K562 (cell line): Measurements from ENCODE around the gene ZC3H12C. TPM values are rescaled to one million over a fixed set of nuclear protein-coding genes. Genes with fewer than 3 reads are reported as not detected.

Experiments used
- CBX8 ChIP-seq: fragments of 200-600 bp; sonication (generic); IDR thresholded peaks from 2 replicates; pipeline ENCODE4 v1.6.1; 2012; ENCODE audit warnings: borderline replicate concordance, mixed run types, low read depth, mild to moderate bottlenecking, moderate library complexity, mixed read lengths, low read length, control low read depth, inconsistent platforms; ENCODE audit not compliant: poor library complexity, severe bottlenecking; ENCODE audit errors: extremely low read depth
- CREB1 ChIP-seq, 2 experiments: sonication (generic) in 1 of 2; formaldehyde crosslinking in 1 of 2; IDR thresholded peaks; 2 replicates each; pipeline versions ENCODE4 v1.6.1 to v1.8.0; 2012 to 2022; ENCODE audit warnings: inconsistent platforms in 1 of 2, mild to moderate bottlenecking in 1 of 2, missing genetic modification reagents in 1 of 2, moderate library complexity in 1 of 2
- HNRNPUL1 ChIP-seq: fragments of 200-400 bp; formaldehyde crosslinking; IDR thresholded peaks from 2 replicates; pipeline ENCODE4 v1.6.1; 2017; ENCODE audit warnings: low read length
- KLF10 ChIP-seq: fragments of 250-450 bp; sonication (Bioruptor Pico); IDR thresholded peaks from 2 replicates; pipeline ENCODE4 v1.6.1; 2021; ENCODE audit warnings: matching md5 sums
- NCOA2 ChIP-seq, 2 experiments: fragments of 450-650 bp; IDR thresholded peaks; 2 replicates each; pipeline ENCODE4 v1.6.1; 2018; ENCODE audit warnings: mild to moderate bottlenecking in 2 of 2, moderate library complexity in 1 of 2; ENCODE audit not compliant: partially characterized antibody in 2 of 2
- NEUROD1 ChIP-seq: fragments of 150-350 bp; IDR thresholded peaks from 2 replicates; pipeline ENCODE4 v1.6.1; 2014; ENCODE audit warnings: borderline replicate concordance, low read length, low read depth; ENCODE audit not compliant: partially characterized antibody
- PHB2 ChIP-seq: fragments of 450-650 bp; IDR thresholded peaks from 2 replicates; pipeline ENCODE4 v1.6.1; 2017; ENCODE audit warnings: low read depth
- SNRNP70 ChIP-seq: fragments of 200-400 bp; formaldehyde crosslinking; optimal IDR thresholded peaks from 2 replicates; pipeline ENCODE3; 2017; ENCODE audit warnings: low read depth, low read length
- SREBF1 ChIP-seq: fragments of 150-350 bp; IDR thresholded peaks from 2 replicates; pipeline ENCODE4 v1.6.1; 2014; ENCODE audit warnings: antibody characterized with exemption, low read depth, low read length, borderline replicate concordance
- TRIM24 ChIP-seq, 2 experiments: fragments of 450-650 bp; IDR thresholded peaks; 2 replicates each; pipeline ENCODE4 v1.6.1; 2016
- ZNF184 ChIP-seq: sonication (generic); formaldehyde crosslinking; IDR thresholded peaks from 2 replicates; pipeline ENCODE4 v1.5.0; 2020; ENCODE audit warnings: missing genetic modification reagents
- ZNF695 ChIP-seq: fragments of 450-650 bp; formaldehyde crosslinking; IDR thresholded peaks from 2 replicates; pipeline ENCODE4 v1.4.0; 2020; ENCODE audit warnings: mild to moderate bottlenecking, moderate library complexity
- polyA plus RNA-seq, 8 experiments: library from polyadenylated mRNA; depleted of rRNA in 4 of 8; stranded (reverse) in 5 of 8; unstranded in 3 of 8; fragments of >200 nt; fragmentation: Nextera tagmentation in 2 of 8; fragmentation: Illumina TruSeq in 1 of 8; extraction: Ambion mirVana in 2 of 8; extraction: Trizol in 1 of 8; gene quantifications; 2 replicates each; pipeline versions ENCODE4 v1.2.1 to v1.2.3, GENCODE V29; 2011 to 2014; ENCODE audit warnings: inconsistent platforms in 1 of 8, missing spikeins in 1 of 8
- total RNA-seq, 7 experiments: library from RNA; depleted of rRNA in 6 of 7; stranded (reverse); fragments of >200 nt in 6 of 7; fragmentation: Illumina TruSeq in 2 of 7; extraction: Trizol in 2 of 7; gene quantifications; 2 replicates each; pipeline versions ENCODE4 v1.2.1 to v1.2.3, GENCODE V29; 2011 to 2021; ENCODE audit warnings: low replicate concordance in 1 of 7
- TF ChIP-seq, protein P1 (sequence below): fragments of 450-650 bp; IDR thresholded peaks from 2 replicates; pipeline ENCODE4 v1.6.1; 2016; ENCODE audit warnings: low read depth
- TF ChIP-seq, protein P2 (sequence below): sonication (generic); formaldehyde crosslinking; IDR thresholded peaks from 2 replicates; pipeline ENCODE4 v1.8.1; 2023; ENCODE audit warnings: mild to moderate bottlenecking, missing genetic modification reagents
- TF ChIP-seq, protein P3 (sequence below): fragments of 250-450 bp; sonication (Bioruptor Pico); IDR thresholded peaks from 2 replicates; pipeline ENCODE4 v1.4.0; 2020; ENCODE audit warnings: mild to moderate bottlenecking

The ZC3H12C gene
- total and polyA plus RNA-seq, 9 of the 15 experiments (the other 6 are each of a cell fraction or from before 2014, with no cell fraction given): 0.56 to 5.9 (median 3.3) TPM

DNA sequence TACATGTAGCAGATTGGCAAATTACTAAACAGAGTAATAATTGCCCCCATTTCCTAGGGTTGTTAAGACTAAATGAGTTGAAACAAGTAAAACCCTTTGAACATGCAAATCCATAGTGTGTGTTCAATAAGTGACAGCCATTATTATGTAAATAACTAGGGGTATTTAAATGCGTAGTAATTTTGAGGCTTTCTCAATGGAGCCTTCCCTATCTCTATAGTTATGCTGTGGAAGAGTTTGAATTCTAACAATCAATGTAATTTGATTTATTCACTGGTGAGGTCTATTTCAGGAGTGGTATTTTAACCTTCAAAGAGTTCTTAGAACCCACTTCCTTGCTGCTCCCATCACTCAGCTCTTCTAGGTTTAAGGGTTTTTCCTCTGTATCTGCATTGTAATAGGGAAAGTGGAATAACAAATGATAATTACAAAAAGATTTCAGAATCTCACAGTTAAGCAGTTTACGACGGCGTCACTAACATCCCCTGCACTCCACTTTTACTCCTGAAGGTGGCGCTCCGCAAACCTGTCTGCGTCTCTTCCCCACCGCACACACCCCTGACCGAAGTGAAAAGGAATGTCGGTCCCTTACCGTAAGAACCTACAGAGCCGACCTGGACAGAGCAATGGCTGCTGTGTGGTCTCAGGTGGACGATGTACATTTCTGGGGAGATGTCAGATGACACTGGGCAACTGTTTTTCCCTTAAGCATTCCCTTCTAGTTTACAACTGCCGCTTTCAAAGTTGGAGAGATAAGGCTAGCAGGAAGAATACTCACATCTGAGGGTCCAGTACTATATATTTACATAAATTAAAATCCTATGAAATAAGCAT, 80.8 kb downstream of the ZC3H12C start (continued):
- TF ChIP-seq, protein P1, sequence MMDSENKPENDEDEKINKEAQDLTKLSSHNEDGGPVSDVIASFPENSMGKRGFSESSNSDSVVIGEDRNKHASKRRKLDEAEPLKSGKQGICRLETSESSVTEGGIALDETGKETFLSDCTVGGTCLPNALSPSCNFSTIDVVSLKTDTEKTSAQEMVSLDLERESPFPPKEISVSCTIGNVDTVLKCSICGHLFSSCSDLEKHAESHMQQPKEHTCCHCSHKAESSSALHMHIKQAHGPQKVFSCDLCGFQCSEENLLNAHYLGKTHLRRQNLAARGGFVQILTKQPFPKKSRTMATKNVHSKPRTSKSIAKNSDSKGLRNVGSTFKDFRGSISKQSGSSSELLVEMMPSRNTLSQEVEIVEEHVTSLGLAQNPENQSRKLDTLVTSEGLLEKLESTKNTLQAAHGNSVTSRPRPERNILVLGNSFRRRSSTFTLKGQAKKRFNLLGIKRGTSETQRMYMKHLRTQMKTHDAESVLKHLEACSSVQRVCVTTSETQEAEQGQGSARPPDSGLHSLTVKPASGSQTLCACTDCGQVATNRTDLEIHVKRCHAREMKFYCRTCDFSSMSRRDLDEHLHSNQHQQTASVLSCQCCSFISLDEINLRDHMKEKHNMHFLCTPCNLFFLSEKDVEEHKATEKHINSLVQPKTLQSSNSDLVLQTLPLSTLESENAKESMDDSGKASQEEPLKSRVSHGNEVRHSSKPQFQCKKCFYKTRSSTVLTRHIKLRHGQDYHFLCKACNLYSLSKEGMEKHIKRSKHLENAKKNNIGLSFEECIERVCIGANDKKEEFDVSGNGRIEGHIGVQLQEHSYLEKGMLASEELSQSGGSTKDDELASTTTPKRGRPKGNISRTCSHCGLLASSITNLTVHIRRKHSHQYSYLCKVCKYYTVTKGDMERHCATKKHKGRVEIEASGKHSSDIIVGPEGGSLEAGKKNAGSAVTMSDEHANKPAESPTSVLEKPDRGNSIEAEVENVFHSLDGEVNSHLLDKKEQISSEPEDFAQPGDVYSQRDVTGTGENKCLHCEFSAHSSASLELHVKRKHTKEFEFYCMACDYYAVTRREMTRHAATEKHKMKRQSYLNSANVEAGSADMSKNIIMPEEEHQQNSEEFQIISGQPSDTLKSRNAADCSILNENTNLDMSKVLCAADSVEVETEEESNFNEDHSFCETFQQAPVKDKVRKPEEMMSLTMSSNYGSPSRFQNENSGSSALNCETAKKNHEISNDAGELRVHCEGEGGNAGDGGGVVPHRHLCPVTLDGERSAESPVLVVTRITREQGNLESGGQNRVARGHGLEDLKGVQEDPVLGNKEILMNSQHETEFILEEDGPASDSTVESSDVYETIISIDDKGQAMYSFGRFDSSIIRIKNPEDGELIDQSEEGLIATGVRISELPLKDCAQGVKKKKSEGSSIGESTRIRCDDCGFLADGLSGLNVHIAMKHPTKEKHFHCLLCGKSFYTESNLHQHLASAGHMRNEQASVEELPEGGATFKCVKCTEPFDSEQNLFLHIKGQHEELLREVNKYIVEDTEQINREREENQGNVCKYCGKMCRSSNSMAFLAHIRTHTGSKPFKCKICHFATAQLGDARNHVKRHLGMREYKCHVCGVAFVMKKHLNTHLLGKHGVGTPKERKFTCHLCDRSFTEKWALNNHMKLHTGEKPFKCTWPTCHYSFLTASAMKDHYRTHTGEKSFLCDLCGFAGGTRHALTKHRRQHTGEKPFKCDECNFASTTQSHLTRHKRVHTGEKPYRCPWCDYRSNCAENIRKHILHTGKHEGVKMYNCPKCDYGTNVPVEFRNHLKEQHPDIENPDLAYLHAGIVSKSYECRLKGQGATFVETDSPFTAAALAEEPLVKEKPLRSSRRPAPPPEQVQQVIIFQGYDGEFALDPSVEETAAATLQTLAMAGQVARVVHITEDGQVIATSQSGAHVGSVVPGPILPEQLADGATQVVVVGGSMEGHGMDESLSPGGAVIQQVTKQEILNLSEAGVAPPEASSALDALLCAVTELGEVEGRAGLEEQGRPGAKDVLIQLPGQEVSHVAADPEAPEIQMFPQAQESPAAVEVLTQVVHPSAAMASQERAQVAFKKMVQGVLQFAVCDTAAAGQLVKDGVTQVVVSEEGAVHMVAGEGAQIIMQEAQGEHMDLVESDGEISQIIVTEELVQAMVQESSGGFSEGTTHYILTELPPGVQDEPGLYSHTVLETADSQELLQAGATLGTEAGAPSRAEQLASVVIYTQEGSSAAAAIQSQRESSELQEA: no peak
- TF ChIP-seq NCOA2 (IDR thresholded peaks at IDR 0.05; ENCODE audit: partially characterized antibody in 2 of 2): peak in 1 of 2 experiments; percentile 80
- TF ChIP-seq SREBF1: no peak
- no peak for TF ChIP-seq ZNF695 (CRISPR knock-in tag)
- TF ChIP-seq NEUROD1: no peak
- no peak for TF ChIP-seq CBX8
- TF ChIP-seq ZNF184 (CRISPR knock-in tag): no peak
- TF ChIP-seq, protein P2, sequence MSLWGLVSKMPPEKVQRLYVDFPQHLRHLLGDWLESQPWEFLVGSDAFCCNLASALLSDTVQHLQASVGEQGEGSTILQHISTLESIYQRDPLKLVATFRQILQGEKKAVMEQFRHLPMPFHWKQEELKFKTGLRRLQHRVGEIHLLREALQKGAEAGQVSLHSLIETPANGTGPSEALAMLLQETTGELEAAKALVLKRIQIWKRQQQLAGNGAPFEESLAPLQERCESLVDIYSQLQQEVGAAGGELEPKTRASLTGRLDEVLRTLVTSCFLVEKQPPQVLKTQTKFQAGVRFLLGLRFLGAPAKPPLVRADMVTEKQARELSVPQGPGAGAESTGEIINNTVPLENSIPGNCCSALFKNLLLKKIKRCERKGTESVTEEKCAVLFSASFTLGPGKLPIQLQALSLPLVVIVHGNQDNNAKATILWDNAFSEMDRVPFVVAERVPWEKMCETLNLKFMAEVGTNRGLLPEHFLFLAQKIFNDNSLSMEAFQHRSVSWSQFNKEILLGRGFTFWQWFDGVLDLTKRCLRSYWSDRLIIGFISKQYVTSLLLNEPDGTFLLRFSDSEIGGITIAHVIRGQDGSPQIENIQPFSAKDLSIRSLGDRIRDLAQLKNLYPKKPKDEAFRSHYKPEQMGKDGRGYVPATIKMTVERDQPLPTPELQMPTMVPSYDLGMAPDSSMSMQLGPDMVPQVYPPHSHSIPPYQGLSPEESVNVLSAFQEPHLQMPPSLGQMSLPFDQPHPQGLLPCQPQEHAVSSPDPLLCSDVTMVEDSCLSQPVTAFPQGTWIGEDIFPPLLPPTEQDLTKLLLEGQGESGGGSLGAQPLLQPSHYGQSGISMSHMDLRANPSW (CRISPR knock-in tag): no peak
- TF ChIP-seq, protein P3, sequence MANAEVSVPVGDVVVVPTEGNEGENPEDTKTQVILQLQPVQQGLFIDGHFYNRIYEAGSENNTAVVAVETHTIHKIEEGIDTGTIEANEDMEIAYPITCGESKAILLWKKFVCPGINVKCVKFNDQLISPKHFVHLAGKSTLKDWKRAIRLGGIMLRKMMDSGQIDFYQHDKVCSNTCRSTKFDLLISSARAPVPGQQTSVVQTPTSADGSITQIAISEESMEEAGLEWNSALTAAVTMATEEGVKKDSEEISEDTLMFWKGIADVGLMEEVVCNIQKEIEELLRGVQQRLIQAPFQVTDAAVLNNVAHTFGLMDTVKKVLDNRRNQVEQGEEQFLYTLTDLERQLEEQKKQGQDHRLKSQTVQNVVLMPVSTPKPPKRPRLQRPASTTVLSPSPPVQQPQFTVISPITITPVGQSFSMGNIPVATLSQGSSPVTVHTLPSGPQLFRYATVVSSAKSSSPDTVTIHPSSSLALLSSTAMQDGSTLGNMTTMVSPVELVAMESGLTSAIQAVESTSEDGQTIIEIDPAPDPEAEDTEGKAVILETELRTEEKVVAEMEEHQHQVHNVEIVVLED (CRISPR knock-in tag): no peak
- TF ChIP-seq HNRNPUL1: no peak
- no peak for TF ChIP-seq SNRNP70
- no peak for TF ChIP-seq KLF10 (CRISPR knock-in tag)
- no peak for TF ChIP-seq CREB1 (IDR thresholded peaks at IDR 0.05)
- TF ChIP-seq CREB1 (CRISPR knock-in tag; IDR thresholded peaks at IDR 0.05): 0 out of 2 replicates have a peak, but pooled peaks have one; percentile 20
- no peak for TF ChIP-seq PHB2
- TF ChIP-seq TRIM24 (IDR thresholded peaks at IDR 0.05): no peak
